ENCODE results near the gene GRID1. TPM values are rescaled to one million over a fixed set of nuclear protein-coding genes. Genes with fewer than 3 reads are reported as not detected.

Gene GRID1
- total RNA-seq, 1 donor from 2014 or later: 1.1 TPM

DNA sequence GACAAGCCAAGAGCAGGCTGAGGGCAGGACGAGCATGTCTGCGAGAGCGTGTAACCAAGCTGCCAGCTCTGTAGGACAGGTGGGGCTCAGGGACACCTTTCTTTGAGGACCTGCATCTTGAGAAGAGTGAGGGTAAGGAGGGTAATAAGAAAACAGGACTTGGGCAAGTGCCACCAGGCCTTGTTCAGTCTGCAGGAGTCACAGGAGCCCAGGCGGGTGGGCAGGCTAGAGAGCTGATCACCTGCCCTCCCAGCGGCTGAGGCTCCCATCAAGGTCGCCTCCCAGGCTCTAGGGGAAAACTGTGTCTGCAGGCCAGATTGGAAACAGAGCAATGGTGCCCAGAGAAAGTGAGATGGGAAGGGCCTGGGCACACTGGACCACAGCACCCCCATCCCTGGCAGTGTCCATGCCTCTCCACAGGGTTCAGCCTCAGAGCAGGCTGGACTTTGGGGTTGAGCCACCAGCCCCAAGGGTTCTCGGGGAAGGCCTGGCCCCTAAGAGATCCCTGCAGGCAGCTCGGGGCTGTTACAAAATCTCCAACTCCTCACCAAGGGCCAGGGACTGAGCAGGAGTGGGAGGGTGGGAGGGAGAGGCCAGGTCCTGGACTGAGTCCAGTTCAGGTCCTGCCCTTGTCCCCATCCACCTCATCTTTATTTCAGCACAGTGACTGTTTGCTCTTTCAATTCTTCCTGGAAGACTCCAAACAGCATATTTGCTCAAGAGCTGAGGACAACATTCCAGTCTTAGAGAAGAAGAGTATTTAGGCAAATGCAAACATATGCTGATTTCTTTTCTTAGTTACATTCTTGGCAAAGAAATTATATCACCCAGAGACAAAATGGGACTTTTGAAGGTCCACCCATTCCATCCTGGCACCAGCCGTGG is 161.9 kb downstream of the GRID1 start:
- Mint-ChIP-seq H3K27me3 (ENCODE audit: low read depth) (peaks cover 31% of the 10 kb centered on the region), H3K4me1 (no peaks in the 10 kb centered on the region), H3K9me3 (no peaks in the 10 kb centered on the region), H3K36me3 (ENCODE audit: low read depth) (no peaks in the 10 kb centered on the region), H3K27ac (ENCODE audit: unreplicated experiment) (no peak overlapping the region), H3K4me3 (no peak overlapping the region)
- DNase-seq (ENCODE audit: low read depth, low spot score): no peak
- TF ChIP-seq, protein P1, sequence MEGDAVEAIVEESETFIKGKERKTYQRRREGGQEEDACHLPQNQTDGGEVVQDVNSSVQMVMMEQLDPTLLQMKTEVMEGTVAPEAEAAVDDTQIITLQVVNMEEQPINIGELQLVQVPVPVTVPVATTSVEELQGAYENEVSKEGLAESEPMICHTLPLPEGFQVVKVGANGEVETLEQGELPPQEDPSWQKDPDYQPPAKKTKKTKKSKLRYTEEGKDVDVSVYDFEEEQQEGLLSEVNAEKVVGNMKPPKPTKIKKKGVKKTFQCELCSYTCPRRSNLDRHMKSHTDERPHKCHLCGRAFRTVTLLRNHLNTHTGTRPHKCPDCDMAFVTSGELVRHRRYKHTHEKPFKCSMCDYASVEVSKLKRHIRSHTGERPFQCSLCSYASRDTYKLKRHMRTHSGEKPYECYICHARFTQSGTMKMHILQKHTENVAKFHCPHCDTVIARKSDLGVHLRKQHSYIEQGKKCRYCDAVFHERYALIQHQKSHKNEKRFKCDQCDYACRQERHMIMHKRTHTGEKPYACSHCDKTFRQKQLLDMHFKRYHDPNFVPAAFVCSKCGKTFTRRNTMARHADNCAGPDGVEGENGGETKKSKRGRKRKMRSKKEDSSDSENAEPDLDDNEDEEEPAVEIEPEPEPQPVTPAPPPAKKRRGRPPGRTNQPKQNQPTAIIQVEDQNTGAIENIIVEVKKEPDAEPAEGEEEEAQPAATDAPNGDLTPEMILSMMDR (conservative IDR thresholded peaks at IDR 0.05): no peak

DNA sequence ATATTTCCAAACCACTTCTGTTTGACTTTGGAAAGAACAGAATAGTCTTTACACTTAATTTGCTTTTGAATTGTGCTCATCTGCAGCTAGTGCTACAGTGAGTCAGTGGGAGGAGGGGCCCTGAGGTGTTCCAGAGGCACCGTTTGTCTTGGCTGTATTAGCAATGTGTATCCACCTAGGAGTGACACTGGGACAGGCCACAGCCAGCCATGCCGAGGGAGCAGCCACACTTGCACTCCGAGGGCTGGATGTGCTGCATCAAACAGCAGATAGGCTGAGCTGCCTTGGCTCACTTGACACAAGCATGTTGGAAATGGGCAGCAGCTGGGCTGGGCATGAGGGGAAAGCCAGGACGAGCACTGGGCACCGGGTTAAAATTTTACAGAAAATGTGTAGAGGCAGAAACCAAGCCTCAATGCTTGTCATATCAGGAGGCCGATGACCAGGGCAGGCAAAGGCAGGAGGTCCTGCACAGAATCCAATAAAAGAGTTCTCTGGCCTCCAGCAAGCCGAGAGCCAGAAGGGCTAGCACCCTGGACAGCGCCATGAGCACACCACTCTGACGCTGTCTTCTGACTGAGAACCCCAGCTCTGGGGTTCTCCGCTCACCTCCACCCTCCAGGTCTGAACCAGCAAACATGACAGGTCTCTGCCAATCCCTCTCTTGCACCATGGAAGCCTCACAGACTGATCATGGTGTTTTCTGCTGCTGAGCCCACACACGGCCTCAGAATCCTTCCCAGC is 163.3 kb downstream of the GRID1 start:
- Mint-ChIP-seq H3K4me1 (no peaks in the 10 kb centered on the region), H3K9me3 (no peaks in the 10 kb centered on the region), H3K4me3 (no peak overlapping the region), H3K27ac (ENCODE audit: unreplicated experiment) (no peak overlapping the region), H3K36me3 (ENCODE audit: low read depth) (no peaks in the 10 kb centered on the region), H3K27me3 (ENCODE audit: low read depth) (peaks cover 23% of the 10 kb centered on the region)
- TF ChIP-seq, protein P1 (conservative IDR thresholded peaks at IDR 0.05): no peak
- DNase-seq (ENCODE audit: low read depth, low spot score): peak; percentile 45

DNA sequence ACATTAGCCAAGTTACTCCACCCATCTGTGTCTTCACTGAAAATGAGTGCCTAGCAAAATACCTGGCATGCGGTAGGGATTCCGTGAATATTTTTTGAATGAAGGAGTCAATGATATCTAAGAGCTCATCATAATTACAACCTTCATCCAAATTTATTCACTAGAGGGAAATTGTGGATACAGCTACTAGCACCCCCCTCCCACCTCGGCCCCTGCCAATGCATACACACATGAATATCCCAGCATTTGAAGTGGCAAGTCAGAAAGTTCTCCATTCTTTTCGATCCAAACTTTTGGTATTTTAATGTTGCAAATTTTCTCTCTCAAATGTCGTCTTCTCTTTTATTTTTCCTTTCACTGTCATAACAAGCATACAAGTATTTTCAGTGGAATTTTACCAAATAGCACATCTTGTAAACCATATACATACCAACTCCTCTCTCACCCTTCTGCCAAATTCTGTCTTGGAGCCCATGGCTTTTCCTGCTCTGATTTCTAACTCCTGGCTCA is 164.3 kb downstream of the GRID1 start:
- H3K27me3 Mint-ChIP-seq (ENCODE audit: low read depth): peaks cover 24% of the 10 kb centered on the region
- H3K9me3 Mint-ChIP-seq: no peaks in the 10 kb centered on the region
- TF ChIP-seq, protein P1 (conservative IDR thresholded peaks at IDR 0.05): no peak
- no peak overlapping the region for H3K27ac Mint-ChIP-seq (ENCODE audit: unreplicated experiment)
- no peak for DNase-seq (ENCODE audit: low read depth, low spot score)
- H3K36me3 Mint-ChIP-seq (ENCODE audit: low read depth): no peaks in the 10 kb centered on the region
- H3K4me1 Mint-ChIP-seq: no peaks in the 10 kb centered on the region
- H3K4me3 Mint-ChIP-seq: no peak overlapping the region

DNA sequence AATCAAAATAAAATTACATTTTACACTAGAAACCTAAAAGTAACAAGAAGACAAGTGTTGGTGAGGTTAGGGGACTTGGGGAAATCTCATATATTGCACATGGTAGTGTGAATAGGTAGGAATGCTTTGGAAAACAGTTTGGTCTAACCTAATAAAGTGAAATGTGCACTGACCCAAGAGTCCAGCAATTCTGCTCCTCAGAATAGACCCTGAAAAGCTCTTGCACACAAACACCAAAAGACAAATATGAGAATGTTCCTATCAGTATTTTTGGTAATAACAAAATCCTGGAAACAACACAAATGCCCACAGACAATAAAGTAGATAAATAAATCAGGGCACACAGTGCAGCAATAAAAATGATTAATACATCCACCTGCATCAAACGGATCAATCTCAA is 165.7 kb downstream of the GRID1 start:
- Mint-ChIP-seq H3K36me3 (ENCODE audit: low read depth) (no peaks in the 10 kb centered on the region), H3K4me3 (no peak overlapping the region), H3K9me3 (no peaks in the 10 kb centered on the region), H3K27ac (ENCODE audit: unreplicated experiment) (no peak overlapping the region), H3K27me3 (ENCODE audit: low read depth) (peaks cover 32% of the 10 kb centered on the region), H3K4me1 (no peaks in the 10 kb centered on the region)
- DNase-seq (ENCODE audit: low read depth, low spot score): no peak
- TF ChIP-seq, protein P1 (conservative IDR thresholded peaks at IDR 0.05): no peak

DNA sequence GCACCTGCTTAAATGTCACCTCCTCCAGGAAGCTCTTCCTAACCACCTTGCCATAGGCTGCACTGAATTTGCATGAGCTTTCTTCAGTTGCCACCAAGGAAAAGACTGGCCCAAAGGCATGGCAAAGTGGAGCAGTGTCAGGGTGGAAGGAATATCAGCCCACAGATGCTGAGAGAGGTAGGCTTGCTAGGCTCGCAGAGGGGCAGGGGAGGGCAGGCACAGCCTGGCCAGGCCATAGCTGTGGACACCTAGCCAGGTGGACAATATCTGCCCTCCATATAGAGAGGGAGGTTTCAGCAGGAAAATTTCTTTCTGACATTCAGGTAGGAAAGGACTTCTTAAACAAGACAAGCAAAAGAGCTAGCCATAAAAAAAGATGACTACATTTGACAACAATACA is 166.3 kb downstream of the GRID1 start:
- Mint-ChIP-seq H3K4me3 (no peak overlapping the region), H3K36me3 (ENCODE audit: low read depth) (no peaks in the 10 kb centered on the region), H3K27me3 (ENCODE audit: low read depth) (peaks cover 32% of the 10 kb centered on the region), H3K9me3 (no peaks in the 10 kb centered on the region), H3K4me1 (no peaks in the 10 kb centered on the region), H3K27ac (ENCODE audit: unreplicated experiment) (no peak overlapping the region)
- TF ChIP-seq, protein P1 (conservative IDR thresholded peaks at IDR 0.05): no peak
- DNase-seq (ENCODE audit: low read depth, low spot score): no peak

Data from neural crest cell (in vitro differentiated cells).